Cerebellar cortex (tissue), 1 donor: ENCODE data around the gene NEU3.
A peak's percentile ranks its signal among the peaks of the same experiment; 100 is the strongest.
"Not testable (repeated sequence)": the region's sequence is repeated elsewhere in the genome, so short reads cannot be mapped to it uniquely, and the experiment has no call there.

Experiments used
- DNase-seq: peaks from one replicate; pipeline ENCODE4 v3.0.0-alpha.2; 2015; ENCODE audit warnings: low spot score

Gene NEU3

GRCh38 chr11:74988541-74989259 lies at the start of gene NEU3:
Gene NEU3, plus strand, starts transcription at chr11:74988933. Its CDS starts 128 bp downstream, at chr11:74989061.
- peak; percentile 87 for DNase-seq

- no peak for DNase-seq
Measured at GRCh38 chr11:74941492-74941891, 47.2 kb upstream of the NEU3 start.

GRCh38 chr11:74942073-74942759 lies 46.5 kb upstream of the NEU3 start:
- no peak for DNase-seq

GRCh38 chr11:74948546-74948897 lies 40.2 kb upstream of the NEU3 start:
- DNase-seq = peak; percentile 45

GRCh38 chr11:74948898-74949752 lies 39.6 kb upstream of the NEU3 start, which contains the start of the genes SPCS2 and XRRA1:
Gene SPCS2, plus strand, starts transcription at chr11:74949266. Its CDS starts 20 bp downstream, at chr11:74949286.
Gene XRRA1, minus strand, starts transcription at chr11:74949091. Its CDS starts 8,213 bp downstream, at chr11:74940878.
- DNase-seq = peak; percentile 98

- no peak for DNase-seq
Measured at GRCh38 chr11:74949753-74950137, 39.0 kb upstream of the NEU3 start.

GRCh38 chr11:74950374-74950969 lies 38.3 kb upstream of the NEU3 start:
- no peak for DNase-seq

GRCh38 chr11:74951226-74951625 lies 37.5 kb upstream of the NEU3 start:
- no peak for DNase-seq

GRCh38 chr11:74952752-74953151 lies 36.0 kb upstream of the NEU3 start:
- DNase-seq = no peak

- no peak for DNase-seq
Measured at GRCh38 chr11:74953451-74953850, 35.3 kb upstream of the NEU3 start.

GRCh38 chr11:74954199-74954598 lies 34.5 kb upstream of the NEU3 start:
- DNase-seq = no peak

- DNase-seq = no peak
Measured at GRCh38 chr11:74956397-74957015, 32.2 kb upstream of the NEU3 start.

GRCh38 chr11:74957937-74958629 lies 30.6 kb upstream of the NEU3 start:
- DNase-seq = no peak

GRCh38 chr11:74960128-74960527 lies 28.6 kb upstream of the NEU3 start:
- DNase-seq = not testable (repeated sequence)

- DNase-seq = no peak
Measured at GRCh38 chr11:74966651-74967050, 22.1 kb upstream of the NEU3 start.

- no peak for DNase-seq
Measured at GRCh38 chr11:74970852-74971395, 17.8 kb upstream of the NEU3 start.

- DNase-seq = no peak
Measured at GRCh38 chr11:74971424-74971823, 17.3 kb upstream of the NEU3 start.

- no peak for DNase-seq
Measured at GRCh38 chr11:74978041-74978440, 10.7 kb upstream of the NEU3 start.

GRCh38 chr11:74980634-74981033 lies 8.1 kb upstream of the NEU3 start:
- DNase-seq = no peak

- no peak for DNase-seq
Measured at GRCh38 chr11:74981888-74982287, 6.8 kb upstream of the NEU3 start.

GRCh38 chr11:74984070-74984469 lies 4.7 kb upstream of the NEU3 start:
- no peak for DNase-seq
